A549 (cell line): Measurements from ENCODE around the gene MPHOSPH6.

Experiments used
- EP300 ChIP-seq, 2 experiments: fragments of >200 bp; sonication (Bioruptor Twin); formaldehyde crosslinking; IDR thresholded peaks; 2 replicates in 1 of 2; 3 replicates in 1 of 2; pipeline ENCODE4 v1.6.1; 2016 to 2017
- HOXA7 ChIP-seq: fragments of 250-450 bp; sonication (Bioruptor Pico); IDR thresholded peaks from 2 replicates; pipeline ENCODE4 v1.5.0; 2020; ENCODE audit warnings: mild to moderate bottlenecking, moderate library complexity
- JUNB ChIP-seq: fragments of >200 bp; sonication (Bioruptor Twin); formaldehyde crosslinking; IDR thresholded peaks from 2 replicates; pipeline ENCODE4 v1.6.1; 2016
- KDM5A ChIP-seq: fragments of 200-600 bp; sonication (generic); IDR thresholded peaks from 2 replicates; pipeline ENCODE4 v1.6.1; 2016; ENCODE audit warnings: antibody characterized with exemption, mild to moderate bottlenecking
- MAFK ChIP-seq: fragments of 450-650 bp; IDR thresholded peaks from 2 replicates; pipeline ENCODE4 v1.6.1; 2014; ENCODE audit not compliant: partially characterized antibody
- NPAS2 ChIP-seq: fragments of 250-450 bp; sonication (Bioruptor Pico); IDR thresholded peaks from 2 replicates; pipeline ENCODE4 v1.8.0; 2022; ENCODE audit warnings: mild to moderate bottlenecking, moderate library complexity, borderline replicate concordance
- POLR2A ChIP-seq: IDR thresholded peaks from 2 replicates; pipeline ENCODE4 v1.6.1; 2012; ENCODE audit warnings: mild to moderate bottlenecking, low read length
- RAD21 ChIP-seq, 2 experiments: fragments of >200 bp in 1 of 2; sonication (Bioruptor Twin) in 1 of 2; formaldehyde crosslinking in 1 of 2; IDR thresholded peaks in 1 of 2; conservative IDR thresholded peaks in 1 of 2; 2 replicates in 1 of 2; 3 replicates in 1 of 2; pipeline ENCODE4 v1.6.1; 2012 to 2018; ENCODE audit warnings: inconsistent platforms in 1 of 2
- RFX5 ChIP-seq: fragments of 450-650 bp; IDR thresholded peaks from 2 replicates; pipeline ENCODE4 v1.7.1; 2014; ENCODE audit warnings: antibody characterized with exemption, mild to moderate bottlenecking, moderate library complexity
- SMC3 ChIP-seq: fragments of >200 bp; sonication (Bioruptor Twin); formaldehyde crosslinking; IDR thresholded peaks from 3 replicates; pipeline ENCODE4 v1.6.1; 2018; ENCODE audit warnings: inconsistent platforms
- ZFP36 ChIP-seq: fragments of 450-650 bp; IDR thresholded peaks from 2 replicates; pipeline ENCODE4 v1.6.1; 2014; ENCODE audit warnings: borderline replicate concordance; ENCODE audit not compliant: partially characterized antibody
- TF ChIP-seq, protein P1 (sequence below): fragments of >200 bp; sonication (Bioruptor Twin); formaldehyde crosslinking; IDR thresholded peaks from 3 replicates; pipeline ENCODE4 v1.5.1; 2016
- TF ChIP-seq, protein P2 (sequence below): IDR thresholded peaks from 2 replicates; pipeline ENCODE4 v1.6.1; 2012
- TF ChIP-seq, protein P3 (sequence below): fragments of 150-350 bp; IDR thresholded peaks from 2 replicates; pipeline ENCODE4 v1.6.1; 2014; ENCODE audit warnings: low read depth, mild to moderate bottlenecking, low read length

DNA sequence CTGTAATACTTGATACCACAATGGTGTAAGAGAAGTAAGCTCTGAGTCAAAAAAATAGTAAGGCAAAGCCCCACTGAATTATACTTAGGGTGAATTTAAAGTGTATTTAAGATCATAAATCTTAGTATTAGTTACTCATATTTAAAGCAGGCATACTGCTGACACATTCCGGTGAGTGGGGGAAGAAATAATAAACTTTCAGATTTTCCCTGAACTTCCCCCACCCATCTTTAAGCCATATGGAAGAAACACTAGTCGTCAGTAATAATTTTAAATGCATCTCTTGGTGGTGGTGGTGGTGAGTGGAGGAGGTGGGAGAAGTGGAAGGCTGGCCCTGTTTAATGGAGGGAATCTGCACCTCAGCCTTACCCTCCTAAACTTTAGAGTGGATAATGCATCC lies 20.5 kb downstream of the MPHOSPH6 start:
- no peak for TF ChIP-seq JUNB
- TF ChIP-seq, protein P1, sequence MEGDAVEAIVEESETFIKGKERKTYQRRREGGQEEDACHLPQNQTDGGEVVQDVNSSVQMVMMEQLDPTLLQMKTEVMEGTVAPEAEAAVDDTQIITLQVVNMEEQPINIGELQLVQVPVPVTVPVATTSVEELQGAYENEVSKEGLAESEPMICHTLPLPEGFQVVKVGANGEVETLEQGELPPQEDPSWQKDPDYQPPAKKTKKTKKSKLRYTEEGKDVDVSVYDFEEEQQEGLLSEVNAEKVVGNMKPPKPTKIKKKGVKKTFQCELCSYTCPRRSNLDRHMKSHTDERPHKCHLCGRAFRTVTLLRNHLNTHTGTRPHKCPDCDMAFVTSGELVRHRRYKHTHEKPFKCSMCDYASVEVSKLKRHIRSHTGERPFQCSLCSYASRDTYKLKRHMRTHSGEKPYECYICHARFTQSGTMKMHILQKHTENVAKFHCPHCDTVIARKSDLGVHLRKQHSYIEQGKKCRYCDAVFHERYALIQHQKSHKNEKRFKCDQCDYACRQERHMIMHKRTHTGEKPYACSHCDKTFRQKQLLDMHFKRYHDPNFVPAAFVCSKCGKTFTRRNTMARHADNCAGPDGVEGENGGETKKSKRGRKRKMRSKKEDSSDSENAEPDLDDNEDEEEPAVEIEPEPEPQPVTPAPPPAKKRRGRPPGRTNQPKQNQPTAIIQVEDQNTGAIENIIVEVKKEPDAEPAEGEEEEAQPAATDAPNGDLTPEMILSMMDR, result no peak
- TF ChIP-seq, protein P2, sequence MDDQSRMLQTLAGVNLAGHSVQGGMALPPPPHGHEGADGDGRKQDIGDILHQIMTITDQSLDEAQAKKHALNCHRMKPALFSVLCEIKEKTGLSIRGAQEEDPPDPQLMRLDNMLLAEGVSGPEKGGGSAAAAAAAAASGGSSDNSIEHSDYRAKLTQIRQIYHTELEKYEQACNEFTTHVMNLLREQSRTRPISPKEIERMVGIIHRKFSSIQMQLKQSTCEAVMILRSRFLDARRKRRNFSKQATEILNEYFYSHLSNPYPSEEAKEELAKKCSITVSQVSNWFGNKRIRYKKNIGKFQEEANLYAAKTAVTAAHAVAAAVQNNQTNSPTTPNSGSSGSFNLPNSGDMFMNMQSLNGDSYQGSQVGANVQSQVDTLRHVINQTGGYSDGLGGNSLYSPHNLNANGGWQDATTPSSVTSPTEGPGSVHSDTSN, result no peak
- no peak for TF ChIP-seq RAD21 (conservative IDR thresholded peaks at IDR 0.05 in 1 of 2, IDR thresholded peaks at IDR 0.05 in 1 of 2)
- no peak for TF ChIP-seq POLR2A
- TF ChIP-seq KDM5A, result no peak
- no peak for TF ChIP-seq RFX5
- no peak for TF ChIP-seq EP300 (IDR thresholded peaks at IDR 0.05)
- TF ChIP-seq, protein P3, sequence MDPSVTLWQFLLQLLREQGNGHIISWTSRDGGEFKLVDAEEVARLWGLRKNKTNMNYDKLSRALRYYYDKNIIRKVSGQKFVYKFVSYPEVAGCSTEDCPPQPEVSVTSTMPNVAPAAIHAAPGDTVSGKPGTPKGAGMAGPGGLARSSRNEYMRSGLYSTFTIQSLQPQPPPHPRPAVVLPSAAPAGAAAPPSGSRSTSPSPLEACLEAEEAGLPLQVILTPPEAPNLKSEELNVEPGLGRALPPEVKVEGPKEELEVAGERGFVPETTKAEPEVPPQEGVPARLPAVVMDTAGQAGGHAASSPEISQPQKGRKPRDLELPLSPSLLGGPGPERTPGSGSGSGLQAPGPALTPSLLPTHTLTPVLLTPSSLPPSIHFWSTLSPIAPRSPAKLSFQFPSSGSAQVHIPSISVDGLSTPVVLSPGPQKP, result no peak
- no peak for TF ChIP-seq NPAS2 (CRISPR knock-in tag)
- no peak for TF ChIP-seq ZFP36
- no peak for TF ChIP-seq MAFK
- TF ChIP-seq HOXA7 (CRISPR knock-in tag), result no peak
- TF ChIP-seq SMC3, result no peak
